SKM-1 treated with dmso at 0.1 percent for 144 hours (cell line): Measurements from ENCODE around the gene TIGIT.
"Not testable (repeated sequence)": the region's sequence is repeated elsewhere in the genome, so short reads cannot be mapped to it uniquely, and the experiment has no call there.

Experiments
- DNase-seq: peaks from one replicate; lab custom pipeline; 2025; ENCODE audit not compliant: unreplicated experiment; lab: John Stamatoyannopoulos, UW

The TIGIT gene

GRCh38 chr3:114293838-114294535, at the start of gene TIGIT:
TSS of gene TIGIT (plus strand) at chr3:114294028. CDS start at chr3:114294062, 34 bp downstream.
- no peak for DNase-seq

DNA sequence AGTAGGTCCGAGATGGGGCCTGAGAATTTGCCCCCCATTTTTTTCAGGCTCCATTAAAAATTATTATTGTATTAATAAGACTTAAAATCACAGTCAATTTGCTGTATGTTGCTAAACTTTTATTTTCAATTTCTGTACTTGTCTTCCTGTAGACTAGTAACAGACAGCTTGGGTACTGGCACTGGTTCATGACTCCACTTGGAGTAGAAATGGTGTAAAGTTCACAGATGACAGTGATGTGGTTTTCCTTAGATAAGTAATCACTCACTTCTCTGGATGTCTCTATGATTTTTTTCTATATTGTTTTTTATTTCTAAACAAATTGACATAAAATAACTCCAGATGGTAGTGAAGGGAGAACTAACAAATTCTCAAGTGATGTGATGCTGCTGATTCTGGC, 40.9 kb upstream of the TIGIT start:
- no peak for DNase-seq

GRCh38 chr3:114253505-114253904, 40.3 kb upstream of the TIGIT start:
- DNase-seq: no peak

DNA sequence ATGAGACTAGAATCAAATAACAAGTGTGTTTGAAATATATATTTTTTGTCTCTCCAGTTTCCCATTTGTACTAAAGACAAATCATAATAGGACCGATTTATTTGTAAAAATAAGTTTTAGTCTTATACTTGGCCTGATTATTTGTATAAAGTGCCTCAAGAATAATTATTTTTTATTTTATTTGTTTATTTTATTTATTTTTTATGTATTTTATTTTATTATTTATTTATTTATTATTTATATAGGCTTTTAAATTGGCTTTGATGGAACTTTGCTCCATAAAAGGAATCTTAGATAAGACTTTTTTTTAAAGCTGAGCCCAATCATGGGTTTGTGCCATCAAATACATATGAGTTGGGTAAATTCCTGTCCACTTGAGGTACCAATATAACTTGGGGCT, 34.3 kb upstream of the TIGIT start:
- no peak for DNase-seq

DNA sequence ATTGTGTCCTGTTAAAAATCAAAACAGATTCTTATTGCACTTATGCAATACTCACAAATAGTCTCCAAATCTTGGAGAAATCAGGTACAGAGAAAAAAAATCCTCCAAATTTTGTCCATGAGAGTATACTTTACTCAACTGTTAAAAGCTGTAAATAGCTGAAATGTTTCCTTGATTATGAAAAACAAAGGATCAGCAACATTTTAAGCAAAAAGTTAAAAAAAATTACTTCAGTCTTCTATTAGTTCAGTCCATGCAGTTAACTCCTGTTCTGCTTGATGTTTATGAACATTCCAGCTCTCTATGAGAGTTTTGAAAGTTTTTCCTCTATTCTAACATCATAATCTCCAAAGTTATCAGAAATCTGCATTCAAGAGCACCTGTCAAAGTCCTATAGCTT, 33.7 kb upstream of the TIGIT start:
- DNase-seq: no peak

DNA sequence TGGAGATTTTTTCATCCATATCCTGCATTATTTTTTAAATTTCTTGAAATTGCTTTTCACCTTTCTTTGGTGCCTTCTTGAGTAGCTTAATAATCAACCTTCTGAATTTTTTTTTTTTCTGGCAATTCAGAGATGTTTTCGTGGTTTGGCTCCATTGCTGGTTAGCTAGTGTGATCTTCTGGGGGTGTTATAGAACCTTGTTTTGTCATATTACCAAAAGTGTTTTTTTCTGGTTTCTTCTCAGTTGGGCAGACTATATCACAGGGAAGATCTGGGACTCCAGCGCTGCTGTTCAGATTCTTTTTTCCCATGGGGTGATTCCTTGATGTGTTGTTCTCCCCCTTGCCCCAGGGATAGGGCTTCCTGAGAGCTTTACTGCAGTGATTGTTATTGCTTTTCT, 23.8 kb upstream of the TIGIT start:
- no peak for DNase-seq

GRCh38 chr3:114272271-114272670, 21.6 kb upstream of the TIGIT start:
- DNase-seq: no peak

GRCh38 chr3:114274929-114275328, 18.9 kb upstream of the TIGIT start:
- DNase-seq: no peak

DNA sequence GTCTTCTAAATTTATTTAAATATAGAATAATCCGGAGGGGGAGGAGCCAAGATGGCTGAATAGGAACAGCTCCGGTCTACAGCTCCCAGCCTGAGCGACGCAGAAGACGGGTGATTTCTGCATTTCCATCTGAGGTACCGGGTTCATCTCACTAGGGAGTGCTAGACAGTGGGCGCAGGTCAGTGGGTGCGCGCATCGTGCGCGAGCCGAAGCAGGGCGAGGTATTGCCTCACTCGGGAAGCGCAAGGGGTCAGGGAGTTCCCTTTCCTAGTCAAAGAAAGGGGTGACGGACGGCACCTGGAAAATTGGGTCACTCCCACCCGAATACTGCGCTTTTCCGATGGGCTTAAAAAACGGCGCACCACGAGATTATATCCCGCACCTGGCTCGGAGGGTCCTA, 17.0 kb upstream of the TIGIT start:
- DNase-seq: not testable (repeated sequence)

GRCh38 chr3:114284644-114285043, 9.2 kb upstream of the TIGIT start:
- DNase-seq: no peak

- no peak for DNase-seq
These were observed 8.1 kb upstream of the TIGIT start for GRCh38 chr3:114285648-114286230.

DNA sequence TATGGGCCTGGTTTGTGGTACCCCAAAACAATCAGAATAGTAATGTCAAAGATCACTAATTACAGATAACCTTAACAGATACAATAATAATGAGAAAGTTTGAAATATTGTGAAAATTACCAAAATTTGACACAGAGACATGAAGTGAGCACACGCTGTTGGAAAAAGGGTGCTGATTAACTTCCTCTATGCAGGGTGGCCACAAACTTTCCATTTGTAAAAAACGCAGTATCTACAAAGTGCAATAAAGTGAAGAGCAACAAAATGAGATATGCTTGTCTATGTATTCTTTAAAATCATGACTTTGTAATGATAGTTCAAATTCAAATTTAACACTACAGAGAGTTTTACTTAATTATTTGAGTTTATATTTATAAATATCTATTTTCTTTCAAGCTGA, 7.6 kb upstream of the TIGIT start:
- DNase-seq: no peak

DNA sequence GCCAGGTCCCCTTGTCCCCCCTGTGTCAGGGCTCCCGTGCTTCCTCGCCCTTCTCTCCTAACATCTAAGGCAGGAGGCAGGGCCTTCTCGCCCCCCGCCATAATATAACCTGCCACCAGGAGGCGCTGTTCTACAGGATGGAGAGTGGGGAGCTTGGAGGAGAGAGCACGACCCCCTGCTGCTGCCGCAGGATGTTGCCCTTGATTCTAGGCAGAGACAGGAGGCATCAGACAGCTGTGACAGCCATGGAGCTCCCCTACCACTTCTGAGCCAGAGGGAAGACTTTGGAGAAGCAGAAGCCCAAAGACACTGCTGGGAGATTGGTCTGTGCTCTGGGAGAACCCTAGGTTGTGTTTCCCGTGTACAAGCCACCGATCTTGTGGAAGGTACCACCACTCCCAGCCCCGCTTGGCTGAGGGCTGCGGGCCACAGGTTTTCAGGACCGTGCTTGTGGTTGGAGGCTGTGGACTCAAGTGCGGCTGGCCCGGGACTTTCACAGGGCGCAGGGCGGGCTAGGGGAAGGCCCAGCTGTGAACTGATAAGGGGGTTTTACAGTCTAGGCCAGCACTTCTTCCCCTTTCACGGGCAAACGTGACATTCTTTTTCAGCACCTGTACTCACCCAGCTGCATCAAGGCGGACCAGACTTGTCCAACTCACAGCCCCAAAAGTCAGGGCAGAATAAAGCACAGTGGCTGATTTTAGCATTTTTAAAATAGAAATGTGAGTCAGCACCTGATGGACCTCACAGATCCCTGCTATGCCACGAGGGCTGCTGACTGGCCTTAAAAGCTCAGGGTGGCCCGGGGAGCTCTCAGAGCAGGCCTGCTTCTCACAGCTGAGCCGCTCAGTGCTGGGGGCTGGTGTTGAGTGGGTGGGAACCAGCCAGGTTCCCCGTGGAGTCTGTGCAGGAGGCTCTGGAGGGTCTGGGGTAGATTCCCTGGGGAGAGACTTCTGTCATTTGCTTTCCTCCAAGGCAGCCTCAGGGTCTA, 2.6 kb upstream of the TIGIT start:
- peak; percentile 42 for DNase-seq

DNA sequence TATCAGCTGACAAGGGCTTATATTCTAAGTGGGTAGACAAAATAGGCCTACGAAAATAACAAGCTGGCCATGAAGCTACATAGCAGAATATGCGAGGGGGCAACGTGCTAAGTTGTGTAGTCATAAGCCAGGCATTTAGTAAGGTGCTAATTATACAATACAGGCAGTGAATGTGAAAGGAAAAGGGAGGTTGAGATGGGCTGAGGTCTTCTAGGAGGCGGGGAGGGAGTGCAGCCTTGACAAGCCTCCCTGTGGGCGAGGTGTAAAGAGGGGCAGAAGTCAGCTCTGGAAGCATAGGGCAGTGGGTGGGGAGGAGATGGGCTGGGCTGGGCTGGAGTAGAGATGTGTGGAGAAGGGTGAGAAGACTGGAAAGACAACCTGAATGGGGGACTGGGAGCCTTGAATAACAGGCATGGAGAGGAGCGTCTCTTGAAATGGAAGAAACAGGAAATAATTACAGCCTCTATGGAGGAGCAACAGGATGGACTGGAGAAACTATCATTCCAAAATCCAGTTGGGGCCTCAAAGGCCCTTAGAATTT, 1.2 kb downstream of the TIGIT start:
- no peak for DNase-seq

DNA sequence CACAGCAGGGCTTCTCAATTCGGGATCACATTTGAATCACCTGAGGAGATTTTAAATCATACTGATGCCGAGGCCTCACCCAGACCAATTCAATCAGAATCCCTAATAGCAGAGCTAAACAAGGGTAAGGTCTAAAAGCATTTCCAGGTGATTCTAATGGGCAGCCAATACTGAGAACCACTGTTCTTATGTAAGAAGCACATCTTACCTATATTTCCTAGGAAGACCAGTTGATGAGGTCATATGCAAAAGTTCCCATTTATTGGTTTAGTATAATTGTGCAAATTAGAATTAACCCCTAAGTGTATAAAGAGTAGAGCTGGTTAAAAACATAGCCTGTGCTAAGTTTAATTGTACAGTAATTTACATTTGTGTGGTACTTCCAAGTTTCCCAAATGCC, 2.1 kb downstream of the TIGIT start:
- DNase-seq: no peak

DNA sequence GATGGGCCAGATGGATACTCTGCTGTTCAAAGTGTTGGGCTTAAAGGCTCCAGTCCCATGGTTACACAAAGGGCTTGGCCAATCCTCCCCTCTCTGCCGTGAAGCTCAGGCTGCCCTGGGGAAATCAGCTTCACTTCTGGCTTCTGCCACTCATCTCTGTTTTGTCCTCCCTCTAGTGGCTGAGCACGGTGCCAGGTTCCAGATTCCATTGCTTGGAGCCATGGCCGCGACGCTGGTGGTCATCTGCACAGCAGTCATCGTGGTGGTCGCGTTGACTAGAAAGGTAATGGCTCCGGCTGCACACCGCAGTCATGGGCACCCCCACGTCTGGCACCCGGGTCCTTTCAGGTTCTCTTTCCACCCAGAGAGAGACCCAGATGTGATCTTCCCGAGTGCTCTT, 5.6 kb downstream of the TIGIT start:
- DNase-seq: peak; percentile 15

DNA sequence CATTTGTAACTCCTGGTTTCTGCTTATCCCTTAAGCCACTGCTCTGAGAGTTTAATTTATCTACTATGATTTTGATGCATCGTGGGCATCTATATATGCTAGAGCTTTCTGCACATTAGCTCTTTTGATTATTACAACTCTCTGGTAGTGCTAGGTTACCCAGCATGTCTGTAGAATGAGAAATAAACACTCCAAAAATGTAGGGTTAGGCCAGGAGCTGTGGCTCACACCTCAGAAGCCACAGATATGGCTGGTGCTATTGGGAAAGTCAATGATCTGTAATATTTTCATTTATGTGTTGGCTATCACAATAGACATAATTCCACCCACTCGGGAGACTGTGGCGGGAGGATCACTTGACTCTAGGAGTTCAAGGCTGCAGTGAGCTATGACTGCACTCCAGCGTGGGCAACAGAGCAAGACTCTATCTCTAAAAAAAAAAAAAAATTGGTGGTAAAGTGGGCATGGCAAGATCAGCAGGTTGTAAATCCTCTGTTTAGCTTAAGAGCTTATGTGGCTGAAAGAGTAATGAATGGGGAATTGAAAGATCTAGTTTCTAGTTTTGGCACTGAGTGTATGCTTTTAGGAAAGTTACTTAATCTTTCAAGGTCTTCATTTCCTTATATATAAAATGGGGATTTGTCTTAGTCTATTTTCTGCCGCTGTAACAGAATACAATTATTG, 6.3 kb downstream of the TIGIT start:
- no peak for DNase-seq

DNA sequence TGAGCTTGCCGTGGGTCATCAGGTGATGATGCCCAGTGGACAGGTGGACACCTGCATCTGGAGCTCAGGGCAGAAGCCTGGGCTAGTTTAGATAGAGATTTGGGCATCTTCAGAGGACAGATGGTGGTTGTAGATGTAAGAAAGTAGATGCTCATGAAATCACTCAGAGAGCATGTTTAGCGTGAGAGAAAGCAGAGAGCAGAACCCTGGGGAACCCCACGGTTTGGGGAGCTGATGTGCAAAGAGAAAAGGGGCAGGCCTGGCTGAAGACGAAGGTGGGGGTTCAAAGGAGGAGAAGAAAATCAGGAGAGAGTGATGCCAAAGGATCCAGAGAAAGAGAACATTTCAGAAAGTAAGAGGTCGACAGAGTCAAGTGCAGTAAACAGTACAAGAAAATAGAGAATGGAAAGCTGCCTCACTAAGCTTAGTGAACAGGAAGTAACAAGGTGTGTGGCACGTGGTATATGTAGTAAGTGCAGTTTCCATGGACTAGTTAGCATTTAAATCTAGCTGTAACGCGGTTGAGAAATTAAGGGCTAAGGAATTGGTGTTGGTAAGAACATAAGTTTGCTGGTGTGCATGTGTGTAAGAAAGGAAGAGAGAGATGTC, 13.5 kb downstream of the TIGIT start:
- no peak for DNase-seq

DNA sequence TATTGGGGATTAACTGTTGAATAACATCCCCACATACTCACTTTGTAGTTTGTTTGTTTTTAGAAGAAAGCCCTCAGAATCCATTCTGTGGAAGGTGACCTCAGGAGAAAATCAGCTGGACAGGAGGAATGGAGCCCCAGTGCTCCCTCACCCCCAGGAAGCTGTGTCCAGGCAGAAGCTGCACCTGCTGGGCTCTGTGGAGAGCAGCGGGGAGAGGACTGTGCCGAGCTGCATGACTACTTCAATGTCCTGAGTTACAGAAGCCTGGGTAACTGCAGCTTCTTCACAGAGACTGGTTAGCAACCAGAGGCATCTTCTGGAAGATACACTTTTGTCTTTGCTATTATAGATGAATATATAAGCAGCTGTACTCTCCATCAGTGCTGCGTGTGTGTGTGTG, 14.0 kb downstream of the TIGIT start:
- DNase-seq: no peak

GRCh38 chr3:114308377-114308776, 14.5 kb downstream of the TIGIT start:
- no peak for DNase-seq

DNA sequence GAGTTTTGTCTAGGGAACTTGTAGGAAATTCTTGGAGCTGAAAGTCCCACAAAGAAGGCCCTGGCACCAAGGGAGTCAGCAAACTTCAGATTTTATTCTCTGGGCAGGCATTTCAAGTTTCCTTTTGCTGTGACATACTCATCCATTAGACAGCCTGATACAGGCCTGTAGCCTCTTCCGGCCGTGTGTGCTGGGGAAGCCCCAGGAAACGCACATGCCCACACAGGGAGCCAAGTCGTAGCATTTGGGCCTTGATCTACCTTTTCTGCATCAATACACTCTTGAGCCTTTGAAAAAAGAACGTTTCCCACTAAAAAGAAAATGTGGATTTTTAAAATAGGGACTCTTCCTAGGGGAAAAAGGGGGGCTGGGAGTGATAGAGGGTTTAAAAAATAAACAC, 15.0 kb downstream of the TIGIT start:
- DNase-seq: no peak
